H1 (cell line): ENCODE measurements around the gene NCAM1. TPM values are rescaled to one million over a fixed set of nuclear protein-coding genes. Genes with fewer than 3 reads are reported as not detected.

Source experiments
- BRCA1 ChIP-seq: IDR thresholded peaks from 2 replicates; pipeline ENCODE4 v1.6.1; 2012; ENCODE audit warnings: low read depth, low read length, improper control_type of control experiment
- SRF ChIP-seq: IDR thresholded peaks from 2 replicates; pipeline ENCODE4 v1.6.1; 2011; ENCODE audit warnings: mild to moderate bottlenecking, low read depth, low read length, moderate library complexity
- polyA plus RNA-seq, 7 experiments: library from polyadenylated mRNA; depleted of rRNA in 3 of 7; stranded (reverse) in 5 of 7; unstranded in 2 of 7; fragments of >200 nt in 5 of 7; fragments of 200-250 nt in 2 of 7; gene quantifications; 1 replicate in 5 of 7; 2 replicates in 1 of 7; 4 replicates in 1 of 7; pipeline versions ENCODE4 v1.2.1 to v1.2.3, GENCODE V29; 2011 to 2013; ENCODE audit warnings: missing spikeins in 2 of 7, mixed read lengths in 2 of 7
- total RNA-seq: library from RNA; stranded (reverse); fragmentation: NEBNext Ultra II Directional; extraction: Animal tissue kit (Norgen Biotek cat#: 25700); gene quantifications from 2 replicates; pipeline ENCODE4 v1.2.1, GENCODE V29; 2021
- TF ChIP-seq, protein P1 (sequence below): fragments of 300-600 bp; sonication (generic); IDR thresholded peaks from 2 replicates; pipeline ENCODE4 v1.7.1; 2012; ENCODE audit warnings: low read length, moderate library complexity, mild to moderate bottlenecking, inconsistent platforms; ENCODE audit not compliant: insufficient replicate concordance

NCAM1 gene
- total and polyA plus RNA-seq, 2 of the 8 experiments (the other 6 are each of a cell fraction or from before 2014, with no cell fraction given), result 3.1 to 4.3 TPM

DNA sequence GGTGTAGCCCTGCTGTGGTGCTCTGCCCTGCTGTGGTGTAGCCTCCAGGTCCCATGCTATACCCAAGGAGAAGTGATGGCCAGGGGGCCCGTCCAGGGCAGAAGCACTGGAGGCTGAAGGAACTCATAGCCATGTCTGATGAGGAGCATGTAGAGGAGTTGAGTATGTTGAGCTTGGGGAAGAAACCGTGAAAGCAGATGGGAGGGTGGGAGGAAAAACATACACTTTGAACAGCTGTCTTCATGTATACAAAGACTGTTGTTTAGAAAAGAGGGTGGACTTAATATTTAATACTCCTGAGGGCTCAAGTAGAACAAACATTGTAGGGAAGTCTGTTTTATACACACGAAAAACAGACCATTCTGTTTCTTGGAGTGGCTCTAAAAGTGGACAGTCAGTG is 326.6 kb downstream of the NCAM1 start (continued):
- TF ChIP-seq, protein P1, sequence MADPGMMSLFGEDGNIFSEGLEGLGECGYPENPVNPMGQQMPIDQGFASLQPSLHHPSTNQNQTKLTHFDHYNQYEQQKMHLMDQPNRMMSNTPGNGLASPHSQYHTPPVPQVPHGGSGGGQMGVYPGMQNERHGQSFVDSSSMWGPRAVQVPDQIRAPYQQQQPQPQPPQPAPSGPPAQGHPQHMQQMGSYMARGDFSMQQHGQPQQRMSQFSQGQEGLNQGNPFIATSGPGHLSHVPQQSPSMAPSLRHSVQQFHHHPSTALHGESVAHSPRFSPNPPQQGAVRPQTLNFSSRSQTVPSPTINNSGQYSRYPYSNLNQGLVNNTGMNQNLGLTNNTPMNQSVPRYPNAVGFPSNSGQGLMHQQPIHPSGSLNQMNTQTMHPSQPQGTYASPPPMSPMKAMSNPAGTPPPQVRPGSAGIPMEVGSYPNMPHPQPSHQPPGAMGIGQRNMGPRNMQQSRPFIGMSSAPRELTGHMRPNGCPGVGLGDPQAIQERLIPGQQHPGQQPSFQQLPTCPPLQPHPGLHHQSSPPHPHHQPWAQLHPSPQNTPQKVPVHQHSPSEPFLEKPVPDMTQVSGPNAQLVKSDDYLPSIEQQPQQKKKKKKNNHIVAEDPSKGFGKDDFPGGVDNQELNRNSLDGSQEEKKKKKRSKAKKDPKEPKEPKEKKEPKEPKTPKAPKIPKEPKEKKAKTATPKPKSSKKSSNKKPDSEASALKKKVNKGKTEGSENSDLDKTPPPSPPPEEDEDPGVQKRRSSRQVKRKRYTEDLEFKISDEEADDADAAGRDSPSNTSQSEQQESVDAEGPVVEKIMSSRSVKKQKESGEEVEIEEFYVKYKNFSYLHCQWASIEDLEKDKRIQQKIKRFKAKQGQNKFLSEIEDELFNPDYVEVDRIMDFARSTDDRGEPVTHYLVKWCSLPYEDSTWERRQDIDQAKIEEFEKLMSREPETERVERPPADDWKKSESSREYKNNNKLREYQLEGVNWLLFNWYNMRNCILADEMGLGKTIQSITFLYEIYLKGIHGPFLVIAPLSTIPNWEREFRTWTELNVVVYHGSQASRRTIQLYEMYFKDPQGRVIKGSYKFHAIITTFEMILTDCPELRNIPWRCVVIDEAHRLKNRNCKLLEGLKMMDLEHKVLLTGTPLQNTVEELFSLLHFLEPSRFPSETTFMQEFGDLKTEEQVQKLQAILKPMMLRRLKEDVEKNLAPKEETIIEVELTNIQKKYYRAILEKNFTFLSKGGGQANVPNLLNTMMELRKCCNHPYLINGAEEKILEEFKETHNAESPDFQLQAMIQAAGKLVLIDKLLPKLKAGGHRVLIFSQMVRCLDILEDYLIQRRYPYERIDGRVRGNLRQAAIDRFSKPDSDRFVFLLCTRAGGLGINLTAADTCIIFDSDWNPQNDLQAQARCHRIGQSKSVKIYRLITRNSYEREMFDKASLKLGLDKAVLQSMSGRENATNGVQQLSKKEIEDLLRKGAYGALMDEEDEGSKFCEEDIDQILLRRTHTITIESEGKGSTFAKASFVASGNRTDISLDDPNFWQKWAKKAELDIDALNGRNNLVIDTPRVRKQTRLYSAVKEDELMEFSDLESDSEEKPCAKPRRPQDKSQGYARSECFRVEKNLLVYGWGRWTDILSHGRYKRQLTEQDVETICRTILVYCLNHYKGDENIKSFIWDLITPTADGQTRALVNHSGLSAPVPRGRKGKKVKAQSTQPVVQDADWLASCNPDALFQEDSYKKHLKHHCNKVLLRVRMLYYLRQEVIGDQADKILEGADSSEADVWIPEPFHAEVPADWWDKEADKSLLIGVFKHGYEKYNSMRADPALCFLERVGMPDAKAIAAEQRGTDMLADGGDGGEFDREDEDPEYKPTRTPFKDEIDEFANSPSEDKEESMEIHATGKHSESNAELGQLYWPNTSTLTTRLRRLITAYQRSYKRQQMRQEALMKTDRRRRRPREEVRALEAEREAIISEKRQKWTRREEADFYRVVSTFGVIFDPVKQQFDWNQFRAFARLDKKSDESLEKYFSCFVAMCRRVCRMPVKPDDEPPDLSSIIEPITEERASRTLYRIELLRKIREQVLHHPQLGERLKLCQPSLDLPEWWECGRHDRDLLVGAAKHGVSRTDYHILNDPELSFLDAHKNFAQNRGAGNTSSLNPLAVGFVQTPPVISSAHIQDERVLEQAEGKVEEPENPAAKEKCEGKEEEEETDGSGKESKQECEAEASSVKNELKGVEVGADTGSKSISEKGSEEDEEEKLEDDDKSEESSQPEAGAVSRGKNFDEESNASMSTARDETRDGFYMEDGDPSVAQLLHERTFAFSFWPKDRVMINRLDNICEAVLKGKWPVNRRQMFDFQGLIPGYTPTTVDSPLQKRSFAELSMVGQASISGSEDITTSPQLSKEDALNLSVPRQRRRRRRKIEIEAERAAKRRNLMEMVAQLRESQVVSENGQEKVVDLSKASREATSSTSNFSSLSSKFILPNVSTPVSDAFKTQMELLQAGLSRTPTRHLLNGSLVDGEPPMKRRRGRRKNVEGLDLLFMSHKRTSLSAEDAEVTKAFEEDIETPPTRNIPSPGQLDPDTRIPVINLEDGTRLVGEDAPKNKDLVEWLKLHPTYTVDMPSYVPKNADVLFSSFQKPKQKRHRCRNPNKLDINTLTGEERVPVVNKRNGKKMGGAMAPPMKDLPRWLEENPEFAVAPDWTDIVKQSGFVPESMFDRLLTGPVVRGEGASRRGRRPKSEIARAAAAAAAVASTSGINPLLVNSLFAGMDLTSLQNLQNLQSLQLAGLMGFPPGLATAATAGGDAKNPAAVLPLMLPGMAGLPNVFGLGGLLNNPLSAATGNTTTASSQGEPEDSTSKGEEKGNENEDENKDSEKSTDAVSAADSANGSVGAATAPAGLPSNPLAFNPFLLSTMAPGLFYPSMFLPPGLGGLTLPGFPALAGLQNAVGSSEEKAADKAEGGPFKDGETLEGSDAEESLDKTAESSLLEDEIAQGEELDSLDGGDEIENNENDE, result no peak
- TF ChIP-seq SRF (no peak), BRCA1 (no peak)
- TF ChIP-seq, all 59 proteins: peak for 0
